Forelimb muscle (tissue), 1 donor: Measurements from ENCODE around the gene NOX3. TPM values are rescaled to one million over a fixed set of nuclear protein-coding genes. Genes with fewer than 3 reads are reported as not detected.

ENCODE experiments used
- DNase-seq: peaks from one replicate; pipeline ENCODE4 v3.0.0-alpha.2; 2013; ENCODE audit warnings: low read depth
- polyA plus RNA-seq: library from polyadenylated mRNA; unstranded; fragments of 120-200 nt; gene quantifications from one replicate; pipeline ENCODE4 v1.2.1, GENCODE V29; 2013; ENCODE audit not compliant: insufficient read length

The NOX3 gene
- polyA plus RNA-seq, 1 donor: not detected

- no peak for DNase-seq
These were observed 55.6 kb downstream of the NOX3 start for GRCh38 chr6:155399745-155400653.

GRCh38 chr6:155399062-155399744 lies 56.4 kb downstream of the NOX3 start:
- DNase-seq: no peak

- DNase-seq: no peak
These were observed 57.0 kb downstream of the NOX3 start for GRCh38 chr6:155398701-155399061.

GRCh38 chr6:155398221-155398620 lies 57.4 kb downstream of the NOX3 start:
- DNase-seq: no peak

GRCh38 chr6:155397172-155397705 lies 58.4 kb downstream of the NOX3 start:
- no peak for DNase-seq

- no peak for DNase-seq
These were observed 59.0 kb downstream of the NOX3 start for GRCh38 chr6:155396605-155397004.

GRCh38 chr6:155395339-155395738 lies 60.3 kb downstream of the NOX3 start:
- no peak for DNase-seq

GRCh38 chr6:155389130-155389529 lies 66.5 kb downstream of the NOX3 start:
- DNase-seq: no peak

GRCh38 chr6:155388591-155388990 lies 67.0 kb downstream of the NOX3 start:
- DNase-seq: no peak

GRCh38 chr6:155387481-155387880 lies 68.2 kb downstream of the NOX3 start:
- DNase-seq: no peak

- DNase-seq: no peak
These were observed 71.2 kb downstream of the NOX3 start for GRCh38 chr6:155384321-155384952.

- no peak for DNase-seq
These were observed 71.7 kb downstream of the NOX3 start for GRCh38 chr6:155383913-155384312.

- no peak for DNase-seq
These were observed 73.3 kb downstream of the NOX3 start for GRCh38 chr6:155382338-155382685.

- DNase-seq: no peak
These were observed 73.8 kb downstream of the NOX3 start for GRCh38 chr6:155381673-155382337.

GRCh38 chr6:155380666-155381332 lies 74.8 kb downstream of the NOX3 start:
- no peak for DNase-seq

GRCh38 chr6:155378724-155379123 lies 76.9 kb downstream of the NOX3 start:
- no peak for DNase-seq

- DNase-seq: no peak
These were observed 77.4 kb downstream of the NOX3 start for GRCh38 chr6:155378276-155378675.

GRCh38 chr6:155377061-155377460 lies 78.6 kb downstream of the NOX3 start:
- DNase-seq: no peak

- DNase-seq: no peak
These were observed 79.8 kb downstream of the NOX3 start for GRCh38 chr6:155375801-155376200.

- DNase-seq: no peak
These were observed 81.0 kb downstream of the NOX3 start for GRCh38 chr6:155374681-155375080.

GRCh38 chr6:155373276-155373675 lies 82.4 kb downstream of the NOX3 start:
- no peak for DNase-seq
